Thyroid gland (tissue), 4 donors: ENCODE data around the gene TXK.

Experiments used
- POLR2A ChIP-seq, 2 donors: fragments of 450-650 bp; IDR thresholded peaks; one replicate each; pipeline ENCODE4 v1.6.1; 2017; ENCODE audit warnings: antibody characterized with exemption in 2 of 2, mild to moderate bottlenecking in 2 of 2, moderate library complexity in 1 of 2
- TF ChIP-seq, protein P1 (sequence below), 6 experiments: fragments of 200-600 bp in 3 of 6; fragments of 450-650 bp in 3 of 6; sonication (generic) in 3 of 6; IDR thresholded peaks; one replicate each; pipeline ENCODE4 v1.5.1; 2016 to 2019; ENCODE audit warnings: antibody characterized with exemption in 6 of 6, mild to moderate bottlenecking in 2 of 6, inconsistent platforms in 1 of 6, moderate library complexity in 1 of 6

- TF ChIP-seq, protein P1, sequence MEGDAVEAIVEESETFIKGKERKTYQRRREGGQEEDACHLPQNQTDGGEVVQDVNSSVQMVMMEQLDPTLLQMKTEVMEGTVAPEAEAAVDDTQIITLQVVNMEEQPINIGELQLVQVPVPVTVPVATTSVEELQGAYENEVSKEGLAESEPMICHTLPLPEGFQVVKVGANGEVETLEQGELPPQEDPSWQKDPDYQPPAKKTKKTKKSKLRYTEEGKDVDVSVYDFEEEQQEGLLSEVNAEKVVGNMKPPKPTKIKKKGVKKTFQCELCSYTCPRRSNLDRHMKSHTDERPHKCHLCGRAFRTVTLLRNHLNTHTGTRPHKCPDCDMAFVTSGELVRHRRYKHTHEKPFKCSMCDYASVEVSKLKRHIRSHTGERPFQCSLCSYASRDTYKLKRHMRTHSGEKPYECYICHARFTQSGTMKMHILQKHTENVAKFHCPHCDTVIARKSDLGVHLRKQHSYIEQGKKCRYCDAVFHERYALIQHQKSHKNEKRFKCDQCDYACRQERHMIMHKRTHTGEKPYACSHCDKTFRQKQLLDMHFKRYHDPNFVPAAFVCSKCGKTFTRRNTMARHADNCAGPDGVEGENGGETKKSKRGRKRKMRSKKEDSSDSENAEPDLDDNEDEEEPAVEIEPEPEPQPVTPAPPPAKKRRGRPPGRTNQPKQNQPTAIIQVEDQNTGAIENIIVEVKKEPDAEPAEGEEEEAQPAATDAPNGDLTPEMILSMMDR (IDR thresholded peaks at IDR 0.05): no peak
- no peak for TF ChIP-seq POLR2A (IDR thresholded peaks at IDR 0.05)
Observed at GRCh38 chr4:48157271-48157670, 23.2 kb upstream of the TXK start.
